GM21515 (cell line): ENCODE results near the gene ATP2C2.

Source experiments
- ATAC-seq: cut with Tn5 transposase; IDR thresholded peaks from one replicate; pipeline ENCODE4 v1.9.1; 2021; ENCODE audit not compliant: unreplicated experiment

The ATP2C2 gene

GRCh38 chr16:84467256-84467655 is 98.9 kb downstream of the ATP2C2 start:
- ATAC-seq, result no peak

GRCh38 chr16:84467709-84468108 is 99.4 kb downstream of the ATP2C2 start:
- ATAC-seq, result no peak

- no peak for ATAC-seq
Observed at GRCh38 chr16:84471316-84471715, 103.0 kb downstream of the ATP2C2 start.

- no peak for ATAC-seq
Observed at GRCh38 chr16:84471966-84472365, 103.6 kb downstream of the ATP2C2 start.

- ATAC-seq, result no peak
Observed at GRCh38 chr16:84475643-84476240, 107.4 kb downstream of the ATP2C2 start.

- no peak for ATAC-seq
Observed at GRCh38 chr16:84476401-84476800, 108.1 kb downstream of the ATP2C2 start.

- ATAC-seq, result no peak
Observed at GRCh38 chr16:84477661-84478060, 109.3 kb downstream of the ATP2C2 start.

GRCh38 chr16:84478172-84478947 is 110.0 kb downstream of the ATP2C2 start:
- ATAC-seq, result no peak

- no peak for ATAC-seq
Observed at GRCh38 chr16:84479716-84480450, 111.5 kb downstream of the ATP2C2 start.

GRCh38 chr16:84481051-84481735 is 112.9 kb downstream of the ATP2C2 start:
- ATAC-seq, result no peak

GRCh38 chr16:84482001-84482891 is 113.9 kb downstream of the ATP2C2 start:
- ATAC-seq, result no peak

GRCh38 chr16:84482951-84483881 is 114.9 kb downstream of the ATP2C2 start:
- ATAC-seq, result no peak

- no peak for ATAC-seq
Observed at GRCh38 chr16:84483882-84484565, 115.7 kb downstream of the ATP2C2 start.

- no peak for ATAC-seq
Observed at GRCh38 chr16:84484579-84485254, 116.4 kb downstream of the ATP2C2 start.

- no peak for ATAC-seq
Observed at GRCh38 chr16:84485255-84486010, 117.1 kb downstream of the ATP2C2 start.

- ATAC-seq, result no peak
Observed at GRCh38 chr16:84486126-84486525, 117.8 kb downstream of the ATP2C2 start.

- no peak for ATAC-seq
Observed at GRCh38 chr16:84486551-84487235, 118.4 kb downstream of the ATP2C2 start.
